Esophagus squamous epithelium (tissue), 5 donors: Measurements from ENCODE around the gene VPS26B. TPM values are rescaled to one million over a fixed set of nuclear protein-coding genes. Genes with fewer than 3 reads are reported as not detected.
A peak's percentile ranks its signal among the peaks of the same experiment; 100 is the strongest.

Experiments used
- DNase-seq: peaks from one replicate; lab custom pipeline; 2025; lab: John Stamatoyannopoulos, UW
- H3K27ac ChIP-seq, 4 donors: fragments of 200-600 bp; sonication (generic); one replicate each; pipeline ENCODE4 v1.5.1; 2016 to 2019; ENCODE audit warnings: mild to moderate bottlenecking in 1 of 4
- H3K27me3 ChIP-seq, 4 donors: fragments of 200-600 bp; sonication (generic); 1 replicate in 3 of 4; 2 replicates in 1 of 4; pipeline versions ENCODE4 v1.5.1 to v1.6.0; 2017 to 2021; ENCODE audit warnings: antibody characterized with exemption in 1 of 4
- H3K36me3 ChIP-seq, 3 donors: fragments of 200-600 bp; sonication (generic); one replicate each; pipeline ENCODE4 v1.5.1; 2016 to 2019
- H3K4me1 ChIP-seq, 3 donors: fragments of 200-600 bp; sonication (generic); one replicate each; pipeline ENCODE4 v1.5.1; 2017 to 2019
- H3K4me3 ChIP-seq, 4 donors: fragments of 200-600 bp; sonication (generic); 1 replicate in 3 of 4; 2 replicates in 1 of 4; pipeline ENCODE4 v1.5.1; 2016 to 2019; ENCODE audit warnings: mild to moderate bottlenecking in 2 of 4, moderate library complexity in 1 of 4
- H3K9me3 ChIP-seq, 3 donors: fragments of 200-600 bp; sonication (generic); one replicate each; pipeline ENCODE4 v1.5.1; 2016 to 2019
- POLR2A ChIP-seq, 4 donors: fragments of 450-650 bp; IDR thresholded peaks; one replicate each; pipeline ENCODE4 v1.6.1; 2017; ENCODE audit warnings: antibody characterized with exemption in 4 of 4, mild to moderate bottlenecking in 4 of 4, moderate library complexity in 3 of 4
- WGBS, 2 donors: methylation state at CpG; one replicate each; pipeline ENCODE4 v1.1.5; 2018; 5-methylcytosine and 5-hydroxymethylcytosine counted together
- intact Hi-C: fragments of 100-400 bp; cut with DNase I; formaldehyde crosslinking; loops from one replicate; pipeline ENCODE4 v1.15.0; 2022
- total RNA-seq, 4 donors: library from RNA; depleted of rRNA; stranded (reverse); fragments of >200 nt; gene quantifications; one replicate each; pipeline ENCODE4 v1.1.0, GENCODE V29; 2016
- TF ChIP-seq, protein P1 (sequence below), 6 experiments: fragments of 450-650 bp in 4 of 6; fragments of 200-600 bp in 2 of 6; sonication (generic) in 2 of 6; IDR thresholded peaks; one replicate each; pipeline ENCODE4 v1.5.1; 2016 to 2019; ENCODE audit warnings: antibody characterized with exemption in 6 of 6, mild to moderate bottlenecking in 4 of 6, moderate library complexity in 4 of 6
- donor health status: DM: yes; HTN: yes; CAD: no.

VPS26B gene
- total RNA-seq, 4 donors from 2014 or later: 25.2 to 30.7 (median 25.9) TPM

DNA sequence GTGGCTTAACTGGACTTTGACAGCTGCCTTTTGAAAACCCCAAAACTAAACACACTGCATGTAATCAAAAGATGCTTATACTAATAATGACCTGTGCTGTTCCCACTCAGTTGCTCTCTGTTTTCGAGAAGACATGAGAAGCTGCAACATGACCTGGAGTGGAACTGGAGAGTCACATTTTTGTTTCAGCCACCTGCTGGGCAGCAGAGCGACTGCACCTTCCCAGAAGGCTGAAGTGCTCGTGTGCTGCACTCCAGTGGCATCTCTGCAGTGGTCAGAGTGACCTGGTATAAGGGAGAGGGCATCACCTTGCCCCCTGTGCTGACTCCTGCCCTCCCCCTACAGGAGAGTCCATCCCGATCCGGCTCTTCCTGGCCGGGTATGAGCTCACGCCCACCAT lies 20.1 kb downstream of the VPS26B start:
- H3K36me3 ChIP-seq: peaks cover 0 to 100% (median 48%) of the 10 kb centered on the region in 3 donors
- H3K4me1 ChIP-seq: no peaks in the 10 kb centered on the region
- H3K4me3 ChIP-seq: no peak overlapping the region
- DNase-seq: no peak
- intact Hi-C loops: no loop called here
- H3K9me3 ChIP-seq: no peaks in the 10 kb centered on the region
- TF ChIP-seq POLR2A (IDR thresholded peaks at IDR 0.05): no peak
- TF ChIP-seq, protein P1, sequence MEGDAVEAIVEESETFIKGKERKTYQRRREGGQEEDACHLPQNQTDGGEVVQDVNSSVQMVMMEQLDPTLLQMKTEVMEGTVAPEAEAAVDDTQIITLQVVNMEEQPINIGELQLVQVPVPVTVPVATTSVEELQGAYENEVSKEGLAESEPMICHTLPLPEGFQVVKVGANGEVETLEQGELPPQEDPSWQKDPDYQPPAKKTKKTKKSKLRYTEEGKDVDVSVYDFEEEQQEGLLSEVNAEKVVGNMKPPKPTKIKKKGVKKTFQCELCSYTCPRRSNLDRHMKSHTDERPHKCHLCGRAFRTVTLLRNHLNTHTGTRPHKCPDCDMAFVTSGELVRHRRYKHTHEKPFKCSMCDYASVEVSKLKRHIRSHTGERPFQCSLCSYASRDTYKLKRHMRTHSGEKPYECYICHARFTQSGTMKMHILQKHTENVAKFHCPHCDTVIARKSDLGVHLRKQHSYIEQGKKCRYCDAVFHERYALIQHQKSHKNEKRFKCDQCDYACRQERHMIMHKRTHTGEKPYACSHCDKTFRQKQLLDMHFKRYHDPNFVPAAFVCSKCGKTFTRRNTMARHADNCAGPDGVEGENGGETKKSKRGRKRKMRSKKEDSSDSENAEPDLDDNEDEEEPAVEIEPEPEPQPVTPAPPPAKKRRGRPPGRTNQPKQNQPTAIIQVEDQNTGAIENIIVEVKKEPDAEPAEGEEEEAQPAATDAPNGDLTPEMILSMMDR (IDR thresholded peaks at IDR 0.05): peak in 3 of 6 experiments; percentile 19 to 48 (median 20)
- H3K27me3 ChIP-seq: no peaks in the 10 kb centered on the region
- WGBS, 2 donors: 32 to 58% methylated on average over 2 to 6 of the region's 7 CpGs
- H3K27ac ChIP-seq: no peak overlapping the region

DNA sequence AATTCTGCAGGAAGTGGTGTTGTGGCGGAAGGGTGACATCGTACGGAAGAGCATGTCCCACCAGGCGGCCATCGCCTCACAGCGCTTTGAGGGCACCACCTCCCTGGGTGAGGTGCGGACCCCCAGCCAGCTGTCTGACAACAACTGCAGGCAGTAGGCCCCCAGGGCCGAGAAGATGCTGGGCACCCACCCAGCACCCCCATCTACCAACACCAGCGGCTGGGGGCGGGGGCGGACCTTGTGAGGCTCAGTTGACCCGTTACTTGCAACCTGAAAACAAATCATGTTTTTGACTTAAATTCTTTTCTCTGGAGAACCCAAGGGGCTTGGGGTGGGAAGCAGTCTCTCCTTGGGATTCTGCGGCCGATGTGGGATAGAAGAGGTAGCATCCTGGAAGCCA lies 21.0 kb downstream of the VPS26B start:
- intact Hi-C loops: no loop called here
- 95 to 96% methylated on average over 7 to 12 of the region's 14 CpGs for WGBS, 2 donors
- TF ChIP-seq POLR2A (IDR thresholded peaks at IDR 0.05): no peak
- TF ChIP-seq, protein P1 (IDR thresholded peaks at IDR 0.05): no peak
- DNase-seq: no peak
- Histone ChIP-seq H3K27ac (no peak overlapping the region), H3K4me1 (no peaks in the 10 kb centered on the region), H3K27me3 (no peaks in the 10 kb centered on the region), H3K9me3 (no peaks in the 10 kb centered on the region), H3K36me3 (peaks cover 0 to 100% (median 41%) of the 10 kb centered on the region in 3 donors), H3K4me3 (no peak overlapping the region)

- Histone ChIP-seq H3K27ac (no peak overlapping the region), H3K9me3 (no peaks in the 10 kb centered on the region), H3K27me3 (no peaks in the 10 kb centered on the region), H3K4me3 (no peak overlapping the region), H3K36me3 (peaks cover 0 to 100% (median 40%) of the 10 kb centered on the region in 3 donors), H3K4me1 (no peaks in the 10 kb centered on the region)
- no peak for TF ChIP-seq POLR2A (IDR thresholded peaks at IDR 0.05)
- TF ChIP-seq, protein P1 (IDR thresholded peaks at IDR 0.05): no peak
- 89 to 90% methylated on average over 3 to 10 of the region's 11 CpGs for whole genome bisulfite sequencing, 2 donors
- intact Hi-C loops: no loop called here
- DNase-seq: no peak
Observed at GRCh38 chr11:134246100-134246499, 21.6 kb downstream of the VPS26B start.

- H3K27me3 ChIP-seq: no peaks in the 10 kb centered on the region
- TF ChIP-seq POLR2A (IDR thresholded peaks at IDR 0.05): no peak
- TF ChIP-seq, protein P1 (IDR thresholded peaks at IDR 0.05): no peak
- H3K9me3 ChIP-seq: no peaks in the 10 kb centered on the region
- H3K4me1 ChIP-seq: peaks cover 0 to 6% (median under 1%) of the 10 kb centered on the region in 3 donors
- no peak overlapping the region for H3K4me3 ChIP-seq
- DNase-seq: no peak
- H3K27ac ChIP-seq: no peak overlapping the region
- WGBS, 2 donors: 80 to 92% methylated on average over 4 of the region's 4 CpGs
- H3K36me3 ChIP-seq: peaks cover 0 to 97% (median 40%) of the 10 kb centered on the region in 3 donors
- intact Hi-C loops: no loop called here
Observed at GRCh38 chr11:134246678-134247077, 22.2 kb downstream of the VPS26B start.

GRCh38 chr11:134248910-134249480 lies 24.5 kb downstream of the VPS26B start:
- Histone ChIP-seq H3K4me3 (no peak overlapping the region), H3K27me3 (no peaks in the 10 kb centered on the region), H3K36me3 (peaks cover 0 to 74% (median 35%) of the 10 kb centered on the region in 3 donors), H3K27ac (no peak overlapping the region), H3K9me3 (no peaks in the 10 kb centered on the region), H3K4me1 (peaks cover 7 to 18% (median 11%) of the 10 kb centered on the region in 3 donors)
- DNase-seq: no peak
- TF ChIP-seq, protein P1 (IDR thresholded peaks at IDR 0.05): no peak
- no peak for TF ChIP-seq POLR2A (IDR thresholded peaks at IDR 0.05)
- intact Hi-C loops: no loop called here
- 58 to 65% methylated on average over 7 of the region's 7 CpGs for WGBS, 2 donors
